Common myeloid progenitor, CD34-positive (primary cell): ENCODE measurements around the gene EDRF1.
"Not testable (repeated sequence)": the region's sequence is repeated elsewhere in the genome, so short reads cannot be mapped to it uniquely, and the experiment has no call there.

Source experiments
- CTCF ChIA-PET: fragments of 350-600 bp; sonication (Branson Sonifier 250); formaldehyde crosslinking; loops from one replicate; lab custom pipeline; 2021; ENCODE audit warnings: antibody characterized with exemption; lab: Charles Lee
- POLR2A ChIA-PET: fragments of 350-600 bp; sonication (Branson Sonifier 250); formaldehyde crosslinking; loops from one replicate; lab custom pipeline; 2021; ENCODE audit warnings: antibody characterized with exemption; lab: Charles Lee
- DNase-seq, 3 donors: peaks; one replicate each; pipeline versions ENCODE4 v3.0.0 to v3.0.0-alpha.2; 2013
- H3K27ac ChIP-seq, 2 experiments: 1 replicate in 1 of 2; 2 replicates in 1 of 2; pipeline ENCODE4 v1.7.0; 2013; ENCODE audit warnings: inconsistent platforms in 2 of 2, low read length in 2 of 2, mild to moderate bottlenecking in 2 of 2, low read depth in 1 of 2, moderate library complexity in 1 of 2; ENCODE audit not compliant: severe bottlenecking in 2 of 2, insufficient read depth in 1 of 2, poor library complexity in 1 of 2
- H3K27me3 ChIP-seq, 5 experiments: replicated peaks in 2 of 5; 1 replicate in 3 of 5; 2 replicates in 2 of 5; pipeline versions ENCODE4 v1.6.1 to v1.7.0; 2013; ENCODE audit warnings: low read length in 4 of 5, mild to moderate bottlenecking in 2 of 5, moderate library complexity in 2 of 5, inconsistent platforms in 1 of 5; ENCODE audit not compliant: insufficient read depth in 5 of 5, control insufficient read depth in 4 of 5
- H3K36me3 ChIP-seq, 4 experiments: 1 replicate in 2 of 4; 2 replicates in 2 of 4; pipeline versions ENCODE4 v1.6.1 to v1.7.0; 2013; ENCODE audit warnings: low read length in 3 of 4, control low read depth in 1 of 4, mild to moderate bottlenecking in 1 of 4; ENCODE audit not compliant: control insufficient read depth in 4 of 4, insufficient read depth in 4 of 4
- H3K4me1 ChIP-seq, 4 experiments: 1 replicate in 3 of 4; 2 replicates in 1 of 4; pipeline versions ENCODE4 v1.6.1 to v1.7.1; 2013; ENCODE audit warnings: low read length in 3 of 4, mild to moderate bottlenecking in 3 of 4, control low read depth in 1 of 4, inconsistent platforms in 1 of 4, moderate library complexity in 1 of 4; ENCODE audit not compliant: control insufficient read depth in 4 of 4, insufficient read depth in 4 of 4; ENCODE audit errors: control extremely low read depth in 1 of 4
- H3K4me3 ChIP-seq, 7 experiments: 1 replicate in 4 of 7; 2 replicates in 3 of 7; pipeline versions ENCODE4 v1.5.1 to v1.7.0; 2013; ENCODE audit warnings: mild to moderate bottlenecking in 7 of 7, low read length in 6 of 7, moderate library complexity in 6 of 7, inconsistent platforms in 2 of 7, low read depth in 2 of 7, control low read depth in 1 of 7; ENCODE audit not compliant: insufficient read depth in 4 of 7, control insufficient read depth in 1 of 7; ENCODE audit errors: extremely low read depth in 1 of 7
- H3K9me3 ChIP-seq, 5 experiments: 1 replicate in 4 of 5; 2 replicates in 1 of 5; pipeline versions ENCODE4 v1.6.1 to v1.7.1; 2013; ENCODE audit warnings: low read length in 4 of 5, mild to moderate bottlenecking in 2 of 5, inconsistent platforms in 1 of 5, low read depth in 1 of 5, moderate library complexity in 1 of 5; ENCODE audit not compliant: control insufficient read depth in 4 of 5, insufficient read depth in 2 of 5; ENCODE audit errors: control extremely low read depth in 1 of 5
- WGBS: methylation state at CpG from one replicate; pipeline ENCODE4 v1.1.5; 2013; ENCODE audit not compliant: insufficient coverage; 5-methylcytosine and 5-hydroxymethylcytosine counted together

EDRF1 gene

GRCh38 chr10:125694883-125695282 lies 24.6 kb upstream of the EDRF1 start:
- Histone ChIP-seq H3K4me1 (peaks cover 0 to 8% (median 0%) of the 10 kb centered on the region in 4 experiments), H3K27ac (no peak overlapping the region), H3K27me3 (peaks cover 0 to 11% (median 0%) of the 10 kb centered on the region in 5 experiments), H3K4me3 (no peak overlapping the region), H3K9me3 (no peaks in the 10 kb centered on the region), H3K36me3 (no peaks in the 10 kb centered on the region)
- no CpG with 5 or more reads among the region's 1 CpG for WGBS
- ChIA-PET POLR2A (no interaction called here), CTCF (no interaction called here)
- peak; percentile 25 to 72 (median 61) for DNase-seq

GRCh38 chr10:125696884-125697283 lies 22.6 kb upstream of the EDRF1 start:
- POLR2A ChIA-PET, CTCF ChIA-PET: not testable (repeated sequence)
- WGBS: 96% methylated on average over 5 of the region's 6 CpGs

GRCh38 chr10:125698481-125698998 lies 21.0 kb upstream of the EDRF1 start:
- Histone ChIP-seq H3K4me1 (peaks cover 0 to 8% (median 0%) of the 10 kb centered on the region in 4 experiments), H3K4me3 (no peak overlapping the region), H3K36me3 (no peaks in the 10 kb centered on the region), H3K27ac (no peak overlapping the region), H3K9me3 (no peaks in the 10 kb centered on the region), H3K27me3 (peaks cover 0 to 2% (median 0%) of the 10 kb centered on the region in 5 experiments)
- ChIA-PET POLR2A (no interaction called here), CTCF (no interaction called here)
- 94% methylated on average over 7 of the region's 9 CpGs for WGBS
- no peak for DNase-seq

More at GRCh38 chr10:125696884-125697283, 22.6 kb upstream of the EDRF1 start:
- H3K27ac ChIP-seq, H3K9me3 ChIP-seq, H3K4me3 ChIP-seq, DNase-seq, H3K4me1 ChIP-seq, H3K36me3 ChIP-seq, H3K27me3 ChIP-seq: not testable (repeated sequence)

DNA sequence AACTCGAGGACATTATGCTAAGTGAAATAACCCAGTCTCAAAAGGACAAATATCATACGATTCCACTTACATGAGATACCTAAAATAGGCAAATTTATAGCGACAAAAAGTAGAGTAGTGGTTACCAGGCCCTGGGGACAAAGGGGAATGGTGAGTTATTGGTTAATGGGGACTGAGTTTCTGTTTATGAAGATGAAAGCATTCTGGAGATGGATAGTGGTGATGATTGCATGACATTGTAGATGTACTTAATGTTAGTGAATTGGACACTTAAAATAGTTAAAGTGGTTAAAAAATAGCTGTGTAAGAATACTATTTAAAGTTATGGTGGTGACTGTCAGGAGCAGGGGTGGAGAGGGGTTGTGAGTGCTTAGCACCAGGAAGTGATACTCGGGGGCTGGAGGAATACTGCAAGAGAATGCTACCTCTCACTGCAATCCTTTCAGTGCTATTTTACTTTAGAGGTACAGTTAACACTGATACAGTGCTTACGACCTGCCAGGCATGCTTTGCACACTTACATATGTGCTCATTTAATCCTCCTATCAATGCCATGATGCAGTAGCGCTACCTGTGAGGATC lies 19.9 kb upstream of the EDRF1 start:
- CTCF ChIA-PET: no interaction called here
- H3K9me3 ChIP-seq: no peaks in the 10 kb centered on the region
- peaks cover 0 to 7% (median 0%) of the 10 kb centered on the region in 4 experiments for H3K4me1 ChIP-seq
- no peak overlapping the region for H3K27ac ChIP-seq
- H3K4me3 ChIP-seq: no peak overlapping the region
- no peak for DNase-seq
- peaks cover 0 to 2% (median 0%) of the 10 kb centered on the region in 5 experiments for H3K27me3 ChIP-seq
- H3K36me3 ChIP-seq: no peaks in the 10 kb centered on the region
- POLR2A ChIA-PET: no interaction called here
- WGBS: 100% methylated on average over 4 of the region's 6 CpGs

- H3K27me3 ChIP-seq: peaks cover 0 to 2% (median 0%) of the 10 kb centered on the region in 5 experiments
- H3K4me3 ChIP-seq: no peak overlapping the region
- 50% methylated on average over 1 of the region's 3 CpGs for WGBS
- no peaks in the 10 kb centered on the region for H3K36me3 ChIP-seq
- ChIA-PET CTCF (no interaction called here), POLR2A (no interaction called here)
- no peak overlapping the region for H3K27ac ChIP-seq
- DNase-seq: peak in 1 of 3 donors; percentile 6
- no peaks in the 10 kb centered on the region for H3K4me1 ChIP-seq
- no peaks in the 10 kb centered on the region for H3K9me3 ChIP-seq
Measured at GRCh38 chr10:125700355-125700911, 19.1 kb upstream of the EDRF1 start.

- Histone ChIP-seq H3K36me3 (no peaks in the 10 kb centered on the region), H3K4me3 (no peak overlapping the region), H3K27me3 (no peaks in the 10 kb centered on the region), H3K9me3 (peaks cover 0 to 11% (median 4%) of the 10 kb centered on the region in 5 experiments), H3K27ac (no peak overlapping the region), H3K4me1 (peaks cover 0 to 2% (median 0%) of the 10 kb centered on the region in 4 experiments)
- ChIA-PET CTCF (no interaction called here), POLR2A (interaction anchor here (0.6 kb wide), 1 partner anchor 844 kb away, joined by 3 read pairs; no protein-coding TSS in a partner anchor)
- 96% methylated on average over 3 of the region's 6 CpGs for WGBS
- no peak for DNase-seq
Measured at GRCh38 chr10:125707541-125708468, 11.7 kb upstream of the EDRF1 start.
